ENCODE results near the gene GLMN.
"Not testable (repeated sequence)": the region's sequence is repeated elsewhere in the genome, so short reads cannot be mapped to it uniquely, and the experiment has no call there.

The GLMN gene

GRCh38 chr1:92299477-92300150 is 827 bp upstream of the GLMN start:
- DNase-seq, result no peak

GRCh38 chr1:92298213-92298572 is 594 bp downstream of the GLMN start:
- no peak for DNase-seq

GRCh38 chr1:92291372-92291999 is 7.3 kb downstream of the GLMN start:
- no peak for DNase-seq

- DNase-seq, result not testable (repeated sequence)
Observed at GRCh38 chr1:92281411-92281810, 17.4 kb downstream of the GLMN start.

- not testable (repeated sequence) for DNase-seq
Observed at GRCh38 chr1:92279781-92280180, 19.0 kb downstream of the GLMN start.

GRCh38 chr1:92277105-92277723 is 21.6 kb downstream of the GLMN start:
- DNase-seq, result no peak

GRCh38 chr1:92276082-92276481 is 22.7 kb downstream of the GLMN start:
- no peak for DNase-seq

- DNase-seq, result no peak
Observed at GRCh38 chr1:92274939-92275338, 23.8 kb downstream of the GLMN start.

- DNase-seq, result no peak
Observed at GRCh38 chr1:92273039-92273438, 25.7 kb downstream of the GLMN start.

- DNase-seq, result no peak
Observed at GRCh38 chr1:92262516-92262915, 36.3 kb downstream of the GLMN start.

- no peak for DNase-seq
Observed at GRCh38 chr1:92259350-92259749, 39.4 kb downstream of the GLMN start.

GRCh38 chr1:92254714-92255113 is 44.1 kb downstream of the GLMN start:
- not testable (repeated sequence) for DNase-seq

GRCh38 chr1:92244376-92244775 is 54.4 kb downstream of the GLMN start:
- no peak for DNase-seq

- no peak for DNase-seq
Observed at GRCh38 chr1:92240034-92240433, 58.8 kb downstream of the GLMN start.

- no peak for DNase-seq
Observed at GRCh38 chr1:92230736-92231135, 68.1 kb downstream of the GLMN start.

GRCh38 chr1:92228401-92228800 is 70.4 kb downstream of the GLMN start:
- DNase-seq, result no peak

GRCh38 chr1:92219028-92219427 is 79.8 kb downstream of the GLMN start:
- DNase-seq, result no peak

- DNase-seq, result no peak
Observed at GRCh38 chr1:92218559-92218958, 80.2 kb downstream of the GLMN start.

GRCh38 chr1:92217721-92218120 is 81.1 kb downstream of the GLMN start, which contains the start of gene C1orf146:
TSS of gene C1orf146 (plus strand) at chr1:92217915. CDS start at chr1:92231421, 13,506 bp downstream.
- DNase-seq, result no peak

GRCh38 chr1:92211166-92211565 is 87.6 kb downstream of the GLMN start:
- no peak for DNase-seq

- no peak for DNase-seq
Observed at GRCh38 chr1:92210701-92211100, 88.1 kb downstream of the GLMN start.

GRCh38 chr1:92203105-92203504 is 95.7 kb downstream of the GLMN start:
- DNase-seq, result no peak

GRCh38 chr1:92201973-92202372 is 96.8 kb downstream of the GLMN start:
- no peak for DNase-seq

Measured in activated CD4-positive, CD25-positive, alpha-beta regulatory T cell (primary cell).